ENCODE results near the gene RCAN1. TPM values are rescaled to one million over a fixed set of nuclear protein-coding genes. Genes with fewer than 3 reads are reported as not detected.

RCAN1 gene
- total and polyA plus RNA-seq, 2 of the 4 experiments (the other 2 are of a cell fraction) = 53.5 to 175 TPM

DNA sequence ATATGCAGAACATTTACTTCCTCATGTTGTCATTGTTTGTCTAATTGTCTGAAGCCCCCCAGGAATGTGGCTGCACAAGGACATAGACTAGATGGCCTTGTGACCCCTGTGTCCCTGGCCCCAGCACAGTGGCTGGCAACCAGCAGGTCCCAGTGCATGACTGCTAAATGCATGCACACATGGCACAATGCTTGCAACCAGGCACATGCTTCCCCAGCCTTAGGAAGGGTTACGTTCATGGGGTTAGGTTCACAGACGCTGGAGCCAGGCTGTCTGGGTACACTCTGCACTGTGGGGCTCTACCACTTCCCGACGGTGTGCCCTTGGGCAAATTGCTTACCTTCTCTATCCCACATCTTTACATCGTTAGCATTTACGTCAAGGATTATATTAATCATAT lies 32.6 kb upstream of the RCAN1 start:
- H2AK9ac ChIP-seq (replicated peaks; ENCODE audit: low read depth, low read length, poor library complexity) = no peak overlapping the region
- no peaks in the 10 kb centered on the region for H3K36me3 ChIP-seq (ENCODE audit: control insufficient read depth, insufficient read depth, low read length)
- H3K4ac ChIP-seq (ENCODE audit: low read depth, low read length) = no peak overlapping the region
- H2AK5ac ChIP-seq (ENCODE audit: low read depth, low read length) = no peak overlapping the region
- no peak overlapping the region for H2BK20ac ChIP-seq (ENCODE audit: low read depth, low read length)
- H2BK15ac ChIP-seq (ENCODE audit: low read depth, low read length) = no peak overlapping the region
- peaks cover 17% of the 10 kb centered on the region for H3K27me3 ChIP-seq (ENCODE audit: control insufficient read depth, insufficient read depth, low read length)
- in situ Hi-C loops (cut with MboI; ENCODE audit: low sequenced_read_pairs) = no loop called here
- intact Hi-C loops (cut with micrococcal nuclease) = no loop called here
- H3K14ac ChIP-seq (replicated peaks; ENCODE audit: low read depth, low read length) = no peak overlapping the region
- H4K8ac ChIP-seq (ENCODE audit: low read depth in 2 of 2, low read length in 2 of 2) = no peak overlapping the region
- H3K18ac ChIP-seq (ENCODE audit: low read depth, low read length) = no peak overlapping the region
- peaks cover 3% of the 10 kb centered on the region; the same call in 1 of the 2 replicates for H3K4me1 ChIP-seq (ENCODE audit: control insufficient read depth, insufficient read depth, low read length)
- H3K4me2 ChIP-seq (ENCODE audit: low read depth, low read length) = no peak overlapping the region; the same call in 1 of the 2 replicates
- 0 out of 2 replicates have a peak, but pooled peaks cover 1% of the 10 kb centered on the region for H3K9me1 ChIP-seq (ENCODE audit: insufficient read depth, low read length)
- H3K79me1 ChIP-seq (ENCODE audit: low read depth in 1 of 2, low read length in 2 of 2) = no peaks in the 10 kb centered on the region
- no peak overlapping the region for H4K5ac ChIP-seq (ENCODE audit: low read depth, low read length)
- H2BK120ac ChIP-seq (ENCODE audit: low read depth, low read length) = no peak overlapping the region
- H3K23ac ChIP-seq (ENCODE audit: low read depth, low read length) = no peak overlapping the region
- POLR2A ChIA-PET (ENCODE audit: unreplicated experiment) = no interaction called here
- CTCF ChIA-PET = no interaction called here
- H2AFZ ChIP-seq (replicated peaks; ENCODE audit: low read length, poor library complexity) = no peak overlapping the region
- WGBS, 2 experiments (ENCODE audit: extremely low coverage in 2 of 2, insufficient read length in 1 of 2) = no CpG with 5 or more reads among the region's 6 CpGs
- H3K56ac ChIP-seq (ENCODE audit: extremely low read depth, insufficient read depth, low read length) = no peak overlapping the region
- BruUV-seq (replicated peaks) = no TSS peak
- H2BK5ac ChIP-seq (ENCODE audit: low read depth, low read length, poor library complexity, severe bottlenecking) = no peak overlapping the region
- dilution Hi-C loops (cut with HindIII; ENCODE audit: low sequenced_read_pairs, unreplicated experiment) = no loop called here
- no peak overlapping the region for H3K27ac ChIP-seq (ENCODE audit: insufficient read depth, low read length)
- DNase-seq (peak; percentile 42), ATAC-seq (ENCODE audit: low read depth) (peak; percentile 54)
- no peak for TF ChIP-seq MXI1 (IDR thresholded peaks at IDR 0.05; ENCODE audit: borderline replicate concordance, low read depth, low read length)
- no peak for TF ChIP-seq SMC3 (IDR thresholded peaks at IDR 0.05; ENCODE audit: low read depth, low read length)
- no peak for TF ChIP-seq RAD21 (IDR thresholded peaks at IDR 0.05; ENCODE audit: low read length)
- TF ChIP-seq FOS (IDR thresholded peaks at IDR 0.05; ENCODE audit: low read depth, low read length) = no peak
- TF ChIP-seq, protein P1, sequence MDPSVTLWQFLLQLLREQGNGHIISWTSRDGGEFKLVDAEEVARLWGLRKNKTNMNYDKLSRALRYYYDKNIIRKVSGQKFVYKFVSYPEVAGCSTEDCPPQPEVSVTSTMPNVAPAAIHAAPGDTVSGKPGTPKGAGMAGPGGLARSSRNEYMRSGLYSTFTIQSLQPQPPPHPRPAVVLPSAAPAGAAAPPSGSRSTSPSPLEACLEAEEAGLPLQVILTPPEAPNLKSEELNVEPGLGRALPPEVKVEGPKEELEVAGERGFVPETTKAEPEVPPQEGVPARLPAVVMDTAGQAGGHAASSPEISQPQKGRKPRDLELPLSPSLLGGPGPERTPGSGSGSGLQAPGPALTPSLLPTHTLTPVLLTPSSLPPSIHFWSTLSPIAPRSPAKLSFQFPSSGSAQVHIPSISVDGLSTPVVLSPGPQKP (IDR thresholded peaks at IDR 0.05; ENCODE audit: borderline replicate concordance, low read depth, low read length) = no peak
- no peak for TF ChIP-seq BHLHE40 (IDR thresholded peaks at IDR 0.05; ENCODE audit: low read depth, low read length)
- no peak for TF ChIP-seq MAFK (IDR thresholded peaks at IDR 0.05; ENCODE audit: low read depth, low read length)
- no peak for TF ChIP-seq CEBPB (IDR thresholded peaks at IDR 0.05; ENCODE audit: low read depth, low read length)
- TF ChIP-seq RFX5 (IDR thresholded peaks at IDR 0.05; ENCODE audit: low read depth, low read length) = no peak
- no peak for TF ChIP-seq POLR2A (IDR thresholded peaks at IDR 0.05; ENCODE audit: low read depth, low read length)
- TF ChIP-seq, protein P2, sequence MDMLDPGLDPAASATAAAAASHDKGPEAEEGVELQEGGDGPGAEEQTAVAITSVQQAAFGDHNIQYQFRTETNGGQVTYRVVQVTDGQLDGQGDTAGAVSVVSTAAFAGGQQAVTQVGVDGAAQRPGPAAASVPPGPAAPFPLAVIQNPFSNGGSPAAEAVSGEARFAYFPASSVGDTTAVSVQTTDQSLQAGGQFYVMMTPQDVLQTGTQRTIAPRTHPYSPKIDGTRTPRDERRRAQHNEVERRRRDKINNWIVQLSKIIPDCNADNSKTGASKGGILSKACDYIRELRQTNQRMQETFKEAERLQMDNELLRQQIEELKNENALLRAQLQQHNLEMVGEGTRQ (IDR thresholded peaks at IDR 0.05; ENCODE audit: low read depth, low read length) = no peak
- TF ChIP-seq RCOR1 (IDR thresholded peaks at IDR 0.05; ENCODE audit: insufficient replicate concordance, low read length) = no peak
- TF ChIP-seq, protein P3, sequence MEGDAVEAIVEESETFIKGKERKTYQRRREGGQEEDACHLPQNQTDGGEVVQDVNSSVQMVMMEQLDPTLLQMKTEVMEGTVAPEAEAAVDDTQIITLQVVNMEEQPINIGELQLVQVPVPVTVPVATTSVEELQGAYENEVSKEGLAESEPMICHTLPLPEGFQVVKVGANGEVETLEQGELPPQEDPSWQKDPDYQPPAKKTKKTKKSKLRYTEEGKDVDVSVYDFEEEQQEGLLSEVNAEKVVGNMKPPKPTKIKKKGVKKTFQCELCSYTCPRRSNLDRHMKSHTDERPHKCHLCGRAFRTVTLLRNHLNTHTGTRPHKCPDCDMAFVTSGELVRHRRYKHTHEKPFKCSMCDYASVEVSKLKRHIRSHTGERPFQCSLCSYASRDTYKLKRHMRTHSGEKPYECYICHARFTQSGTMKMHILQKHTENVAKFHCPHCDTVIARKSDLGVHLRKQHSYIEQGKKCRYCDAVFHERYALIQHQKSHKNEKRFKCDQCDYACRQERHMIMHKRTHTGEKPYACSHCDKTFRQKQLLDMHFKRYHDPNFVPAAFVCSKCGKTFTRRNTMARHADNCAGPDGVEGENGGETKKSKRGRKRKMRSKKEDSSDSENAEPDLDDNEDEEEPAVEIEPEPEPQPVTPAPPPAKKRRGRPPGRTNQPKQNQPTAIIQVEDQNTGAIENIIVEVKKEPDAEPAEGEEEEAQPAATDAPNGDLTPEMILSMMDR (conservative IDR thresholded peaks at IDR 0.05; ENCODE audit: low read depth, low read length) = no peak
- TF ChIP-seq CHD1 (IDR thresholded peaks at IDR 0.05; ENCODE audit: low read depth, low read length) = no peak
- TF ChIP-seq NFE2L2 (IDR thresholded peaks at IDR 0.05; ENCODE audit: low read depth, low read length) = no peak
- no peak for TF ChIP-seq MAZ (IDR thresholded peaks at IDR 0.05; ENCODE audit: borderline replicate concordance, low read depth, low read length)
- no peak overlapping the region for H3K4me3 ChIP-seq (ENCODE audit: insufficient read depth, low read depth, low read length)
- no peak overlapping the region for H4K91ac ChIP-seq (ENCODE audit: insufficient read depth, low read depth, low read length)
- H3K9me3 ChIP-seq (ENCODE audit: control insufficient read depth, insufficient read depth, low read length) = peaks cover 6% of the 10 kb centered on the region
- H4K20me1 ChIP-seq (ENCODE audit: insufficient read depth, low read length) = no peaks in the 10 kb centered on the region
- no peak overlapping the region for H3K9ac ChIP-seq (ENCODE audit: low read depth, low read length)

Measured in IMR-90 (cell line).